GM19025 (cell line): ENCODE data around the gene EVC.

Experiments used
- ATAC-seq: cut with Tn5 transposase; IDR thresholded peaks from one replicate; pipeline ENCODE4 v1.9.1; 2021; ENCODE audit warnings: mild to moderate bottlenecking, low read depth, moderate library complexity; ENCODE audit not compliant: unreplicated experiment

Gene EVC

DNA sequence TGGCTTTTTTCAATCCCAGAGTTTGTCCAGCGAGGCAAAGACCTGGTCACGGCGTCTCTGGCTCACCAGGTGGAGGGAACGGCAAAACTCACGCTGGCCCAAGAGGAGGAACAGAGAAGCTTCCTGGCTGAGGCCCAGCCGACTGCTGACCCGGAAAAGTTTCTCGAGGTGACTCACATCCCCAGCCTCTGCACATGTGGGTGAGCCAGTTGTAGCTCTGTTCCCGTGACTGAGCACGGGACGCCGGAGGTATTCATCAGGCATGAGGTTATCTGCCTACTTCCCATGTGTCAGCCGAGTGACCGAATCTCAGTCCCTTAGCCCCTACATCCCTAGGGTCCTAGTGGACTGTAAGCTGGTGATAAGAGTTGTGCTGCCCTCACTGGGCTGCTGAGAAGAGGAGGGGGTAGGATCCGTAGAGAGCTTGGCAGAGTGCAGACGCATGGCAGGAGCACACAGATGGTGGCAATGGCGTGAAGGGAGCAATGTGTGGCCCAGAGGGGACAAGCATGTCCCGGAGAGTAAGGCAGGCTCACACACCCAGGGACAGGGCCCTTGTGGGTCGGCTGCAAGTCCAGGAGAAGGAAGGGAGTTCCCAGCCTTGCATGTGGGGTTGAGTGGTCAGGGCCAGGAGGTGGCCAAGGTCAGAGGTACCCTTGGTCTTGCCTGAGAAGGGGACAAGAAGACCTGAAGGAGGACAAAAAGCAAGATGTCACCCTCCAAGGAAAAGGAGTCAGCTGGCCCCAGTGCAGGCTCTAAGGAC is 42.9 kb downstream of the EVC start:
- no peak for ATAC-seq

DNA sequence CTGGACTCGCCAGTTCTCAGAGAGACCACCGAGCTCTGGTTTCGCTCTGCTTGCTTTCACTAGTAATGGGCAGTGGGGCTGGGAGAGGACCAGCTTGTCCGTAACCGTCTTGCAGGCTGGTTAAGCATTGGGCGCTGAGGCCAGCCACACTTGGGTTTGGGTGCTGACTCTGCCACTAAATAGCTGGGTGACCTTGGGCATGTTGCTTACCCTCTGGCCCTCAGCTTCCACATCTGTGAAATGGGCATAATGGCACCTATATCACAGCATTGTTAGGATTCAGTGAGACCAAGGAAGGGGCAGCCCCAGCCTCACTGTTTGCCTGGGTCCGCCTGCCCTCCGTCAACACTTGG is 43.5 kb downstream of the EVC start:
- no peak for ATAC-seq

DNA sequence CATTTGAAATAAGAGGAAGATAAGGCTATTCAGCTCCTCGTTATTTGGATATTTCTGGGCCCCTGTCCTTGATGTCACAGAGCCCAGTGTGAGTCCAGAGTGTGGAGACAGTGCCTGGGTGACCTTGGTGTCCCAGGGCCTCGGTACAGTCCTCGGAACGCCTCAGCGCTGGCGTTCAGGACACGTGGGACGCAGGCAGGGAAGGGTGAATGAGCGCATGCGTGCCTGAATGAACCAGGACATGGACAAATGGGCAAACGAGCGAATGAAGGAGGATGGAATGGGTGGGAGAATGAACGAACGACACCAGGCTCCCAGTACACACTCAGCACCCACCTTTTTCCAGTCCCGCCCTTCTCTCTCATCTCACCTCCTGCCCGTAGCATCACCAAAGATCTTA is 44.2 kb downstream of the EVC start:
- no peak for ATAC-seq

DNA sequence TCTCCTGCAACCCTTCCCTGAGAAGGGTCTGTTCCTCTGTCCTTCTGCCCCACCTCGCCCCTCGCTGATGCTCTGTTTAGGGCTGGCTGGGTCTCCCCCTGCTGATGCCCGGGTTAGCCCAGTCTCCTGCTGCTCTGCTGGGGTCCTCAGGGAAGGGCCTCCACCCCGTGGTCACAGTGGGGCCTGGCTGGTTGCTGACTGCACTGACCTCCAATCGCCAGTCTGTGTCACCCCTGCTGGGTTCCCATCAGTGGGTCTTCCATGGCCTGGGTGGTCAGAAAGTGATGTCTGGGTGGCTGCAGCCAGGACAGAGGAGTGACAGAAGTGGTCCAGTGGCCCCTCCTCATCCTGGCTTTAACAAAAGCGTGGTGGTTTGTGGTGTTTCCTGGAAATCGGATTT is 44.7 kb downstream of the EVC start:
- no peak for ATAC-seq

DNA sequence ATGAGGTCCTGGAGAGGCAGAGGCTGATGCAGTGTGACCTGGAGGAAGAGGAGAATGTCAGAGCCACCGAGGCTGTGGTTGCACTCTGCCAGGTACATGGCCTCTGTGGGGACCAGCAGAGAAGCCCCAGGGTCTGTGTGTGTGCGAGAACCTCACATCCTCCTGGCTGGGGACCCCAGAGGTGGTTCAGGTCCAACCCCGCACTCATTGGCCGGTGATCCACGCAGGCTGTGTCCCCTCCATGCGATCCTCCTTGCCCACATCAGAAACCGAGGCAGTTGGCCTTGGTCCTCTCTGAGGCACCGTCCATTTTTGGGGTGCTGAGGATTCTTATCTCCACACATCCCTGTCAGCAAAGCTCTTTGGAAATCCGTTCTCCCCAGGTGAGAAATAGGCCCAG is 45.3 kb downstream of the EVC start:
- ATAC-seq, result no peak

DNA sequence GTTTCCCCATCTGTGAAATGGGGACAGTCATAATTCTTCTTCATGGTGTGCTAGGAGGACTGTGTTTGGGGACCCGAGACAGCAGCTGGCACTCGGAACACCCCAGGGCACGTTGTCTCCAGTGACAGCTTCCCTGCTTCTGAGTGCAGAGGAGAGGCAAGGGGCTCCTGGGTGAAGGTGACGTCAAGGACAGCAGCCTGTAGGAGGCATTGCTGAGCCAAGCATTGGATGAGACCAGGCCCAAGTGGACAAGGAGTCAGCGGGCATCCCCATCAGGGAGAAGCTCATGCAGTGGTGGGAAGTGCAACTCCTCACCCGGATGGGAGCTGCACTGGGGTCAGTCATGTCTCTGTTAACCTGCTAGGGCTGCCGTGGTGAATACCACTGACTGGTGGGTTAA is 46.1 kb downstream of the EVC start:
- ATAC-seq, result no peak

DNA sequence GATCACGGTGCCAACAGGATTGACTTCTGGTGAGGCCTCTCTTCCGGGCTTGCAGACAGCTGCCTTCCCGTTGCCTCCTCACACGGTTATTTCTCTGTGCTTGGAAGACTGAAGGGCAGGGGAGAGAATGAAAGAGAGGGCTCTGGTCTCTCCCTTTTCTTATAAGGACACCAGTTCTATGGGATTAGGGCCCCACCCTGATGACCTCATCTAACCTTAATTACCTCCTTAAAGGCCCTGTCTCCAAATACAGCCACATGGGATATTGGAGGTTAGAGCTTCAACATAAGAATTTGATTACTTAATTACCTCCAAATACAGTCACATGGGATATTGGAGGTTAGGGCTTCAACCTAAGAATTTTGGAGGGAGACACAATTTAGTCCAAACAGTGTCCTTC is 46.5 kb downstream of the EVC start:
- ATAC-seq, result no peak

DNA sequence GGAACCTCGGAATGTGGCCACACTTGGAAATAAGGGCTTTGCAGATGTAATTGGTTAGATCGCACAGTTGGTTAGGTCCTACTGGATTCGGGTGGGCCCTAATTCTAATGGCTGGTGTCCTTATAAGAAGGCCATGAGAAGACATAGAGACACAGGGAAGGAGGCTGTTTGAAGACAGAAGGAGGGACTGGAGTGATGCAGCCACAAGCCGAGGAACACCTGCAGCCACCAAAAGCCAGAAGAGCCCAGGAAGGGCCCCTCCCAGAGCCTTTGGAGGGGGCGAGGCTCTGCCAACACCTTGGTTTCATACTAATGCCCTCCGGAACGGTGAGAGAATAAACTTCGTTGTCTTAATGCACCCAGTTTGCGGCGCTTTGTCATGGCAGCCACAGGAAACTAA is 47.0 kb downstream of the EVC start:
- ATAC-seq, result no peak

DNA sequence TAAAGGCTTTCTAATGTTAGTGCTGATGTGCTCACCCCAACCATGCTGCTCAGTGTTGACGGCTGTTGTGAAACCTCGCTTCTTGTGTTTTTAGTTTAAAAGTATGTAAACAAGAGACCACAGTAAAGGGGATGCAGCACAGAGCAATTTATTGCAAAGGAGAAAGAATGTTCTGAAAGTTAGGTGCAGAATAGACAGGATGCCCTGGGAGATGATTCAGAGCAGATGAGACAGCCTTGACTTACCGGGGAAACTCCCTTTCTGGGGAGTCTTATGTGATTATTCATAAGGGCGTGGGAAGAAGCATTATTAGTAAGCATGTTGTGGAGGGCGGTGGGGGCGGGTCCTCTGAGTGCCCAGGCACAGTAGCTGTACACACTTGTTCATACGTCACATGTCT is 47.7 kb downstream of the EVC start:
- no peak for ATAC-seq

DNA sequence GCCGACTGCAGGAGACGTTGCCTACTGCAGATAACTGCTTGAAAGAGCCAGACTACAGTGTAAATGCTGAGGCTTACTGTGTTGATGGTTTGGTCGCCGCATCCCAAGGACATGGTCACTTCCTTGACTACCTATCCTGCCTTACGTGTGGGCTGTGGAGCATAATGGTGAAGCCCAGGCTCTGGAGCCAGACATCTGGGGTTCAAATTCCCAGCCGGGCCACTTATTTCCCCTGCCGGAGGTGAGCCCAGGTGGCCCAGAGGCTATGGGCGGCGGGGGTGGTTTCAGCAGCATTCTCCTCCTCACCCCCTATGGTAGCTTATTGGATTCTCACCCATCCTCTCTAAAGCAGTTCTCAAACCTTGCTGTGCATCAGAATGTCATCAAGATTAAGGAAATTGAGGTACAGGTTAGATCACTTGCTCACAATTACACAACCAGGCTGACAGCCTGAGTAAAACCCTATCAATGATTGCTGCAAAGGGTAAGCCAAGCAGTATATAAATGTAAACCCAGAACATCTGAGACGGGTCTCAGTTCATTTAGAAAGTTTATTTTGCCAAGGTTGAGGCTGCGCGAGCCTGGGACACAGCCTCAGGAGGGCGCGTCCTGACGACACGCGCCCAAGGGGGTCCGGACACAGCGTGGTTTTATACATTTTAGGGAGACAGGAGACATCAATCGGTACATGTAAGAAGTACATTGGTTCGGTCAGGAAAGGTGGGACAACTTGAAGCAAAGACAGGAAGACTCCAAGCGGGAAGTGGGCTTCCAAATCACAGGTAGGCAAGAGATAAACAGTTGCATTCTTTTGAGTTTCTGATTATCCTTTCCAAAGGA is 48.5 kb downstream of the EVC start:
- no peak for ATAC-seq

DNA sequence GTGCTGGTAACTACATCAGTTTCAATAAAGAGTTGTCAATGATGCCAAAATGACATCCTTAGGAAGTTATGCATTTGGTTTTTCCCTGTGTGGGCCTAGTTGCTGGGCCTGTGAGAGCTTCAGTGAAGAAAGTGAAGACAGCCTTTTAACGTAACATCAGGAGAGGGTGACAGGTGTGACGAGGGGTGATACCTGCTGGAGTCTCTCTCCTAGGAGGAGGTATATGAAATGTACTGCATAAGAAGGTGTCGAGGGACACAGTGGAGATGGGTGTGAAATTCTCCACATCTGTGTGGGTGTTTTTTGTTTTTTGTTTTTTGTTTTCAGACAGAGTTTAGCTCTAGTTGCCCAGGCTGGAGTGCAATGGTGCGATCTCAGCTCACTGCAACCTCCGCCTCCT is 49.2 kb downstream of the EVC start:
- ATAC-seq, result no peak

DNA sequence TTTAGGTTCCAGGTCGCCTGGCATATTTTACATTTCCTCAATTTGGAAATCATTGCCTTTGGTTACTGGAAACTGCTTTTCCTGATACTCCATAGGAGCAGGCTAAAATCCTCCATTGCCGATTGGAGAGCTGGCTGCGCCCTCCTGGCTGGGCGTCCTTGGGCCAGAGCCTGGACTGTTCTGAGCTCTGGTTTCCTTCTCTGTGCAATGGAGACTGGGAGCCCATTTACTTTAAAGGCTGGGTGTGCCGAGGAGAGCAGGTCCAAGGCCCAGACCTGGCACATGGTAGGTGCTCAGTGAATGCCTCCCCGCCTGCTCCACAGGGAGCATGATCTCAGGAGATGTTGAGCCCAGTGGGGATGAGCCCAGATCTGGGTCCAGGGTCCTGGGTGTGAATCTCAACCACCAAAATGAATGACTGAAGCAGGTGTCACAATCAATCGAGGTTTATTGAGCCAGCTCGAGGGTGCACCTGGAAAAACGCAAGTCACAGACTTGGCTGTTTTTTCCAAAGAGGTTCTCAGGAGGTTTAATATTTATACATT is 50.0 kb downstream of the EVC start:
- no peak for ATAC-seq

DNA sequence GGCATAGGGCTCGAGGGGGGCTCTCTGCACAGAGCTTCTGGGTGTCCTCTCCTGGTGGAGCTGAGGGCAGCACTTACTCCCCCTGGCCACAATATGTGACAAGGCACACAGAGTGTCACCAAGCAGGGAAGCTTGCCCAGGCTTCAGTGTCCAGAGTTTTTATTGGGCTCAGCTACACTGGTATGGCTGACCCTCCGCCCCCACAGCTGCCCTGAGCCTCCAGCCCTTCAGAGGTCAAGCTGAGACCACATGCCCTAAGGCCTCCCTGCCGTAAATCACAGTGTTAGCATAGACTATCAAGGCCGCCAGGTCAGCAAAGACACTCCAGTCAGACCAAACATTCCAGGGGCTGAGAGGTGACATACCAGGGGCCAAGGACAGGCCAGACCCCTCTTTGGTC is 59.0 kb downstream of the EVC start:
- no peak for ATAC-seq

DNA sequence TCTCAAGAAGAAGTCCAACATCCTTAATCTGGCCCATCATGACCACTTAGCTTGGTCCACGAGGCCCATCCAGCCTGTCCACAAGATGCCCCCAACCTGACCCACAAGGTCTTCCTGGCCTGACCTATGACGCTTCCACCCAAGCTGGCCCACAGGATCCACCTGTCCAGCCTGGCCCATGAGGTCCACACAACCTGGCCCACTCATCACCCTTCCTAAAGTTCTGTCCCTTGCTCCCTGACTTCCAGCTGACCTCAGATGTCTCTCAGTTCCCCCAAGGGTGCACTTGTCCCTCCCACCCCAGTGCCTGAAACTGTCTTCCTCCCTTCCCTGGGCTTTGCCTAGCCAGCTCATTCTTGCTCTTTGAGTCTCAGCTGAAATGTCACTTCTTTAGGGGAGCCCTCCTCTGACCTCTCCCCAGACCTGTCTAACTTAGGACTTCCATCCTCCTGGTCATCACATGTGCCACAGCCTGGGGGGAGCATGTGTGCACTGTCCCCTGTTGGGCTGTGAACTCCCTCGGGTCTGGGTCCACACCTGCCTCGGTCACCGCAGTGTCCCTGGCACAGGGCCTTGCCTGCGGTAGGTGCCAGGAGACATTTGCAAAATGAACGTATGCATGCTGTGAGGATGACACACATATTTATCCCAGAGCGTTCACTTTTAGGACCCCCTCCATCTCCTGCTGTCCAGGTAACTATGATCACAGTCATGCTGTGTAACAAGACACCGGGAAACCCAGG is 61.7 kb downstream of the EVC start:
- no peak for ATAC-seq

DNA sequence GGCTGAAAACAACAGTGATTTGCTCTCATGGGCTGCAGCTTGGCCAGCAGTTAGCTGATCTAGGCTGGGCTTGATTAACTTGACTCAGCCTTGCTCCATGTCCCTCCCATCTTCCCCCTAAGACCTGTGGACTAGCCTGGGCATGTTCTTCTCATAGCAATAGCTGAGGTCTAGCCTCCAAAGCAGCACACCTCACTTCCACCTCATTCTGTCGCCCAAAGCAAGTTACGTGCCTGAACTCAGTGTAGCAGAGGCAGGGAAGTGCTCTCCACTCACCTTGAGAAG is 62.2 kb downstream of the EVC start:
- ATAC-seq, result no peak

DNA sequence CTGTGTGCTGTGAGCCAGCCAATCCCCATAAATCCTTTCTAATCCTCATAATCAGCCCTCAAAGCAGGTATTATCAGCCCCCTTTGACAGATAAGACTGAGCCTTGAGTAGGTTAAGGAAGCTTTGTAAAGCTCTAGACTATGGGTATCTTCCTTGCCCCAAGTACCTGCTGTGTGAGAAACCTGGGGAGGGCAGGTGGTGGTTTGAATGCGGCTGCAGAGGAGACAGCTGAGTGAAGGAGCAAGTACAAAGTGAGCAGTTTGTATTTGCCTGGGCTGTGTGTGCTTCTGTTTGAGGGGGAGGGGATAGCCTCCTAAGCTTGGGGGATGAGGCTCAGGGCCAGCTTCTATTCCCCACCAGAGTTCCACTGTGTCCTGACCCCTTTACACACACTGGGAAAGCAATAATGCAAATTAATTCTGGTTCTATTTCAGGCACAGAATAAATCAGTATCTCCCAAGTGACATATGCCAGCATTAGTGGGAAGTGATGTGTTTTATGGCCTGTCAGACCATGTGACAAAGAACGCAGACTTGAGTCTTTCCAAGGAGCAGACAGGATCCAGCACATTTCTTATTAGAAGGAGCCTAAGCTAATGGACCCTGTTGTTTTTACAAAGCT is 63.5 kb downstream of the EVC start:
- no peak for ATAC-seq

DNA sequence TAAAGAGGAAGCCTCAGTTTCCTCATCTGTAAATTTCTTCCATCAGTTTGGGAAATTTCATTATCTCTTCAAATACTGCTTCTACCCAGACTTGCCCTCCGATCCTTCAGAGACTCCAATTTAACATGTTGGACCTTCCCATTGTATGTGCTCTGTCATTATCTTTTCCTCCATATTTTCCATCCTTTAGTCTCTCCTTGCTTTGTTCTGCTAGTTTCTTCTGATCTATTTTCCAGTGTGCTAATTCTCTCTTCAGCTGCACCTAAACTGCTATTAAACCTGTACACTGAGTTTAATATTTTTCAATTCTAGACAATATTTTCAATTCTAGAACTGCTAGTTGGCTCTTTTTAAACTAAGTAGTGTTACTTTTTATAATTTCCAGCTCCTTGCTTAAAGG is 65.5 kb downstream of the EVC start:
- ATAC-seq, result no peak

DNA sequence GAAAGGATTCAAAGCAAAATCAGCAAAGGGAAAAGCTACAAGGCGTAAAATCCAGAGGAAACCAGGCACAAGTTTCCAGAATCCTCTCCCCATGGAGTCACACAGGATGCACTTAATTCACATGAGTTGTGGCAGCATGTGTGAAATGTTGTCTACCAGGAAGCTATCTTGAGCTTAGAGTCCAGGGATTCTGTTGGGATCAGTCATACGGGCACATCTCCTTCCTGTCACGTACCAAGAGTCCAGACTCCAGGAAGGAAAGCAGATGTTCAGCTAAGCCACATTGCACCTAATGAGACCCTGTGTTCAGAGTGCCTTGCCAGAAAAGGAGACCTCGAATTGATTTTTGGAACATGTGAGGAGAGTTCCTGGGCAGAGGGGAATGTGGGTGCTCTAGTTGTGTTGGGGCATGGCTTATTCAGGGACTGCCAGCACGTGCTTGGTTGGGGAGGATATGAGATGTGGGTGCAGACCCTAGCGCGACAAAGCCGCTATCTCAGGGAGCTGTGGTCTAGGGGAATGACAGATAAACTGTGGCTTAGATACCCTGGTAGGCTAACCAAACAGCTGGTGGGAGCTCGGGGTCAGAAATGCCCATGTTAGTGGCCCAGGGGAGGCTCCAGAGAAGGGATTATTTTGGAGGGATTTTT is 70.0 kb downstream of the EVC start:
- no peak for ATAC-seq

DNA sequence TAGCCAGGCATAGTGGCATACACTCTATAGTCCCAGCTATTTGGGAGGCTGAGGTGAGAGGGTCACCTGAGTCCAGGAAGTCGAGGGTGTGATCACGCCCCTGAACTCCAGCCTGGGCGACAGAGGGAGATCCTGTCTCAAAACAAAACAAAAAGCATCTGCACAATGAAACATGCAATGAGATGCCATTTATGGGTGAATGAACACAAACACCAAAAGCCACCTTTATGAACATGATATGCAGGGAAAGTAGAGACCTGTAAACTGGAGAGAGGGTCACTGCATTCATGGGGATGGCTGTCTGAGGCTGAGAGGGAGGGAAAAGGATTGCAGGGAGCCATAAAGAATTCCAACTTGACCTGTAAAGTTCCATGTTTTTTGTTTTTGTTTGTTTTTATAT is 70.7 kb downstream of the EVC start:
- no peak for ATAC-seq

DNA sequence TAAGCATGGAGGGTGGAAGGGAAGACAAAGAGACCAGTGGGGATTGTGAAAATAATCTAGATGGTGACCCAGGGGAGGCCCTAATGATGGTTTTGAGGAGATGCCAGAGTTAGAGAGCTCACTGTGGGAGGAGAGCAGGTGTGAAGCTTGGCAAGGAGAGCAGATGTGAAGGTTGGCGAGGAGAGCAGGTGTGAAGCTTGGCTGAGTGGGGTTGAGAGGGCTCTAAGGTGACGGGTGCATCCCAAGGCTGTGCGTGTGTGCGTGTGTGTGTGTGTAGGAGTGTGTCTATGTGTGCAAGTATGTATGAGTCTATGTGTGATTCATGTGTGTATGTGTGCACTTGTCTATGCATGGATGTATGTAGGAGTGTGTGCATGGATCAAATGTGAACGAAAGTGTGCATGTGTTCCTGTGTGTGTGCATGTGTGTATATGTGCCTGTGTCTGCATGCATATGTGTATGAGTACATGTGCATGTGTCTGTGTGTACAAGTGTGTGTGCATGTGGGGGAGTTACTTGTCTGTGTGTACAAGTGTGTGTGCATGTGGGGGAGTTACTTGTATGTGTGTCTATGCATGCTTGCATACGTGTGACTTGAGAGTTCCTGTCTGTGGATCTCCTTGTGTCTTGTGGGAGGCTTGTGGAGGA is 72.0 kb downstream of the EVC start:
- no peak for ATAC-seq
